Memory B cell (primary cell): ENCODE measurements around the gene MAEL.

Source experiments
- ATAC-seq: fragments of 150-1000 bp; cut with Tn5 transposase; 2 replicates; pipeline ENCODE4 v1.10.0; 2021; ENCODE audit warnings: low read depth, mild to moderate bottlenecking, moderate library complexity
- DNase-seq, 2 donors: peaks; one replicate each; pipeline ENCODE4 v3.0.0; 2022; ENCODE audit warnings: low spot score in 2 of 2
- H3K27ac Mint-ChIP-seq: one replicate; pipeline ENCODE4 v1.8.0; 2022; ENCODE audit warnings: mild to moderate bottlenecking, moderate library complexity, mixed read lengths
- H3K27me3 Mint-ChIP-seq: one replicate; pipeline ENCODE4 v1.8.0; 2022; ENCODE audit warnings: mixed read lengths
- H3K36me3 Mint-ChIP-seq: one replicate; pipeline ENCODE4 v1.8.0; 2022; ENCODE audit warnings: mild to moderate bottlenecking, mixed read lengths
- H3K4me1 Mint-ChIP-seq: one replicate; pipeline ENCODE4 v1.8.0; 2022; ENCODE audit warnings: mixed read lengths
- H3K4me3 Mint-ChIP-seq: one replicate; pipeline ENCODE4 v1.8.0; 2022; ENCODE audit warnings: mild to moderate bottlenecking, moderate library complexity, mixed read lengths
- H3K9me3 Mint-ChIP-seq: one replicate; pipeline ENCODE4 v1.8.0; 2022; ENCODE audit warnings: mixed read lengths

The MAEL gene

GRCh38 chr1:166969074-166969677, 19.9 kb upstream of the MAEL start:
- no peaks in the 10 kb centered on the region for H3K36me3 Mint-ChIP-seq
- H3K27me3 Mint-ChIP-seq = peaks cover 33% of the 10 kb centered on the region
- no peak overlapping the region for H3K4me3 Mint-ChIP-seq
- no peaks in the 10 kb centered on the region for H3K9me3 Mint-ChIP-seq
- DNase-seq (no peak), ATAC-seq (peak; percentile 22)
- H3K4me1 Mint-ChIP-seq = peaks cover 5% of the 10 kb centered on the region
- H3K27ac Mint-ChIP-seq = no peak overlapping the region

GRCh38 chr1:166971252-166971651, 17.8 kb upstream of the MAEL start:
- H3K27me3 Mint-ChIP-seq = peaks cover 37% of the 10 kb centered on the region
- DNase-seq (no peak), ATAC-seq (no peak)
- H3K27ac Mint-ChIP-seq = no peak overlapping the region
- no peaks in the 10 kb centered on the region for H3K36me3 Mint-ChIP-seq
- peaks cover 11% of the 10 kb centered on the region for H3K4me1 Mint-ChIP-seq
- no peak overlapping the region for H3K4me3 Mint-ChIP-seq
- H3K9me3 Mint-ChIP-seq = no peaks in the 10 kb centered on the region

GRCh38 chr1:166972193-166972592, 16.9 kb upstream of the MAEL start:
- H3K27me3 Mint-ChIP-seq = peaks cover 32% of the 10 kb centered on the region
- peaks cover 11% of the 10 kb centered on the region for H3K4me1 Mint-ChIP-seq
- H3K4me3 Mint-ChIP-seq = no peak overlapping the region
- H3K9me3 Mint-ChIP-seq = no peaks in the 10 kb centered on the region
- H3K27ac Mint-ChIP-seq = no peak overlapping the region
- ATAC-seq = no peak
- no peaks in the 10 kb centered on the region for H3K36me3 Mint-ChIP-seq
- no peak for DNase-seq

GRCh38 chr1:166972826-166973225, 16.3 kb upstream of the MAEL start:
- H3K27ac Mint-ChIP-seq = no peak overlapping the region
- no peak overlapping the region for H3K4me3 Mint-ChIP-seq
- no peak for DNase-seq
- peaks cover 11% of the 10 kb centered on the region for H3K4me1 Mint-ChIP-seq
- ATAC-seq = no peak
- no peaks in the 10 kb centered on the region for H3K9me3 Mint-ChIP-seq
- peaks cover 30% of the 10 kb centered on the region for H3K27me3 Mint-ChIP-seq
- no peaks in the 10 kb centered on the region for H3K36me3 Mint-ChIP-seq

- peak; percentile 23 for ATAC-seq
- Mint-ChIP-seq H3K4me1 (peaks cover 8% of the 10 kb centered on the region), H3K27ac (no peak overlapping the region), H3K9me3 (no peaks in the 10 kb centered on the region), H3K27me3 (peaks cover 23% of the 10 kb centered on the region), H3K4me3 (peak overlapping the region; percentile 76), H3K36me3 (no peaks in the 10 kb centered on the region)
- peak in 1 of 2 donors; percentile 16 for DNase-seq
Measured at GRCh38 chr1:166974647-166975345, 14.3 kb upstream of the MAEL start.

- no peak within 1 kb of the TSS for H3K27ac Mint-ChIP-seq
- DNase-seq (peak; percentile 19 to 32), ATAC-seq (peak; percentile 86)
- no peaks in the 10 kb centered on the region for H3K36me3 Mint-ChIP-seq
- H3K4me1 Mint-ChIP-seq = peaks cover 8% of the 10 kb centered on the region
- H3K9me3 Mint-ChIP-seq = no peaks in the 10 kb centered on the region
- H3K27me3 Mint-ChIP-seq = peaks cover 23% of the 10 kb centered on the region
- H3K4me3 Mint-ChIP-seq = peak within 1 kb of the TSS; percentile 76
Measured at GRCh38 chr1:166975361-166976129, 13.5 kb upstream of the MAEL start, which contains the start of gene ILDR2. Gene ILDR2, minus strand, starts transcription at chr1:166975540. Its CDS starts 272 bp downstream, at chr1:166975268.

- H3K27me3 Mint-ChIP-seq = peaks cover 11% of the 10 kb centered on the region
- H3K27ac Mint-ChIP-seq = no peak overlapping the region
- no peaks in the 10 kb centered on the region for H3K9me3 Mint-ChIP-seq
- H3K4me1 Mint-ChIP-seq = peaks cover 6% of the 10 kb centered on the region
- DNase-seq (no peak), ATAC-seq (no peak)
- H3K4me3 Mint-ChIP-seq = no peak overlapping the region
- no peaks in the 10 kb centered on the region for H3K36me3 Mint-ChIP-seq
Measured at GRCh38 chr1:166977951-166978350, 11.1 kb upstream of the MAEL start.

GRCh38 chr1:166978821-166979220, 10.3 kb upstream of the MAEL start:
- Mint-ChIP-seq H3K27me3 (peaks cover 10% of the 10 kb centered on the region), H3K4me1 (peaks cover 6% of the 10 kb centered on the region), H3K9me3 (no peaks in the 10 kb centered on the region), H3K4me3 (no peak overlapping the region), H3K27ac (no peak overlapping the region), H3K36me3 (no peaks in the 10 kb centered on the region)
- ATAC-seq = no peak
- no peak for DNase-seq

GRCh38 chr1:166980383-166980782, 8.7 kb upstream of the MAEL start:
- Mint-ChIP-seq H3K27ac (no peak overlapping the region), H3K4me1 (no peaks in the 10 kb centered on the region)

GRCh38 chr1:166980818-166981217, 8.3 kb upstream of the MAEL start:
- Mint-ChIP-seq H3K4me1 (no peaks in the 10 kb centered on the region), H3K27me3 (peaks cover 4% of the 10 kb centered on the region), H3K9me3 (no peaks in the 10 kb centered on the region), H3K36me3 (no peaks in the 10 kb centered on the region), H3K27ac (no peak overlapping the region), H3K4me3 (no peak overlapping the region)
- ATAC-seq = no peak
- no peak for DNase-seq

More at GRCh38 chr1:166980383-166980782, 8.7 kb upstream of the MAEL start:
- ATAC-seq = no peak
- Mint-ChIP-seq H3K9me3 (no peaks in the 10 kb centered on the region), H3K36me3 (no peaks in the 10 kb centered on the region), H3K4me3 (no peak overlapping the region), H3K27me3 (peaks cover 4% of the 10 kb centered on the region)
- no peak for DNase-seq

- no peak overlapping the region for H3K4me3 Mint-ChIP-seq
- no peak overlapping the region for H3K27ac Mint-ChIP-seq
- H3K27me3 Mint-ChIP-seq = peaks cover 6% of the 10 kb centered on the region
- no peaks in the 10 kb centered on the region for H3K4me1 Mint-ChIP-seq
- DNase-seq (no peak), ATAC-seq (no peak)
- H3K9me3 Mint-ChIP-seq = peaks cover 3% of the 10 kb centered on the region
- H3K36me3 Mint-ChIP-seq = peaks cover 1% of the 10 kb centered on the region
Measured at GRCh38 chr1:166981589-166981988, 7.5 kb upstream of the MAEL start.

GRCh38 chr1:166999075-166999474, 10.0 kb downstream of the MAEL start:
- H3K4me3 Mint-ChIP-seq = no peak overlapping the region
- H3K36me3 Mint-ChIP-seq = no peaks in the 10 kb centered on the region
- DNase-seq (no peak), ATAC-seq (no peak)
- H3K4me1 Mint-ChIP-seq = no peaks in the 10 kb centered on the region
- H3K27ac Mint-ChIP-seq = no peak overlapping the region
- peaks cover 5% of the 10 kb centered on the region for H3K9me3 Mint-ChIP-seq
- H3K27me3 Mint-ChIP-seq = peaks cover 10% of the 10 kb centered on the region

GRCh38 chr1:166999500-167000055, 10.5 kb downstream of the MAEL start:
- Mint-ChIP-seq H3K27ac (no peak overlapping the region), H3K4me3 (no peak overlapping the region), H3K36me3 (no peaks in the 10 kb centered on the region), H3K9me3 (peaks cover 5% of the 10 kb centered on the region), H3K4me1 (no peaks in the 10 kb centered on the region), H3K27me3 (peaks cover 10% of the 10 kb centered on the region)
- no peak for ATAC-seq
- no peak for DNase-seq

- no peak overlapping the region for H3K4me3 Mint-ChIP-seq
- H3K27ac Mint-ChIP-seq = no peak overlapping the region
- DNase-seq = no peak
- peaks cover 5% of the 10 kb centered on the region for H3K9me3 Mint-ChIP-seq
- peaks cover 10% of the 10 kb centered on the region for H3K27me3 Mint-ChIP-seq
- no peaks in the 10 kb centered on the region for H3K4me1 Mint-ChIP-seq
- no peak for ATAC-seq
- no peaks in the 10 kb centered on the region for H3K36me3 Mint-ChIP-seq
Measured at GRCh38 chr1:167000546-167000945, 11.5 kb downstream of the MAEL start.
